Measurements from ENCODE around the gene TSSC4. TPM values are rescaled to one million over a fixed set of nuclear protein-coding genes. Genes with fewer than 3 reads are reported as not detected.

TSSC4 gene
- polyA plus RNA-seq, 1 experiment: 30.5 TPM

DNA sequence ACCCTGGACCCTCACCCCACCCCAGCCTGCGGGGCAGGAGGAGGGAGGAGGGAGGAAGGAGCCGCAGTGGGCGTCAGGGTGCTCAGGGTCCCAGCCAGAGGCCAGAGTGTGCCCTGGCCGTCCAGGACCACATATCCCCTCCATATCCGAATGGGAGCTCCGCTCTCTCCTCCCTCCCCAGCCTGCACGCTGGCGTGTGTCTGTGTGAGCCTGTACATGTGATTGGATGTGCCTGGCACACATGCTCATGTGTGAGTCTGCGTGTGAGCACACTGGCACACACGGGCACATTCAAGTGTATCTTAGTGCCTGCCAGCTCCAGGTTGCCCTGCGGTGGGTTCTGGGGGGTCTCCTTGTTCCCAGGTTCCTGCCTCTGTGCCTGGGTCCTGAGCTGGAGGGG lies 8.1 kb downstream of the TSSC4 start:
- Histone ChIP-seq H3K36me3 (ENCODE audit: control insufficient read depth, insufficient read depth, low read length) (peaks cover 4% of the 10 kb centered on the region), H3K27me3 (ENCODE audit: control insufficient read depth, insufficient read depth, low read length) (peaks cover 8% of the 10 kb centered on the region), H3K4me3 (ENCODE audit: low read depth, low read length) (no peak overlapping the region)
- TF ChIP-seq, protein P1, sequence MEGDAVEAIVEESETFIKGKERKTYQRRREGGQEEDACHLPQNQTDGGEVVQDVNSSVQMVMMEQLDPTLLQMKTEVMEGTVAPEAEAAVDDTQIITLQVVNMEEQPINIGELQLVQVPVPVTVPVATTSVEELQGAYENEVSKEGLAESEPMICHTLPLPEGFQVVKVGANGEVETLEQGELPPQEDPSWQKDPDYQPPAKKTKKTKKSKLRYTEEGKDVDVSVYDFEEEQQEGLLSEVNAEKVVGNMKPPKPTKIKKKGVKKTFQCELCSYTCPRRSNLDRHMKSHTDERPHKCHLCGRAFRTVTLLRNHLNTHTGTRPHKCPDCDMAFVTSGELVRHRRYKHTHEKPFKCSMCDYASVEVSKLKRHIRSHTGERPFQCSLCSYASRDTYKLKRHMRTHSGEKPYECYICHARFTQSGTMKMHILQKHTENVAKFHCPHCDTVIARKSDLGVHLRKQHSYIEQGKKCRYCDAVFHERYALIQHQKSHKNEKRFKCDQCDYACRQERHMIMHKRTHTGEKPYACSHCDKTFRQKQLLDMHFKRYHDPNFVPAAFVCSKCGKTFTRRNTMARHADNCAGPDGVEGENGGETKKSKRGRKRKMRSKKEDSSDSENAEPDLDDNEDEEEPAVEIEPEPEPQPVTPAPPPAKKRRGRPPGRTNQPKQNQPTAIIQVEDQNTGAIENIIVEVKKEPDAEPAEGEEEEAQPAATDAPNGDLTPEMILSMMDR (IDR thresholded peaks at IDR 0.05; ENCODE audit: insufficient read depth, low read depth, low read length): no peak
- no peak for DNase-seq (ENCODE audit: low read depth)
- POLR2A ChIA-PET: no interaction called here
- CTCF ChIA-PET: interaction anchor here (1.3 to 4.0 kb wide), 3 partner anchors 8 to 104 kb away, joined by 6 to 31 read pairs (median 28); partner anchors contain the start of gene TSSC4

DNA sequence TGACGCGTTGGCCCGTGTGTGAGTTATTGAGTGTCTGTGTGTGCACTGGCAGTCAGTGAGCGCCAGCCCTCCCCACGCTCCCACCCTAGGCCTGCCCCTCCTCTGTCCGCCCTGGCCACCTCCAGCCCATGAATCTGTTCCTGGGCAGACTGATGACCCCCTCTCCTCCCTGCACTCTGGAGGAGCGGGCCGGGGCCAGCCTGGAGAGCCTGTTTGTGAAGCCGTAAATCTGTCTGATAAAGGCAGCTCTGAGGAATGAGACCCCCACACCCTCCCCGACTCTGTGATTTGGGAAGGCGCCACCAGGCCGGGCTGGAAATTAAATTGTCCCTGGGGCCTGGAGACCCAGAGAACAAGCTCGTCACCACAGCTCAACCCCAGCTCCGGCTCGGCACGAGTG lies 8.6 kb downstream of the TSSC4 start:
- Histone ChIP-seq H3K36me3 (ENCODE audit: control insufficient read depth, insufficient read depth, low read length) (peaks cover 2% of the 10 kb centered on the region; the same call in 1 of the 2 replicates), H3K27me3 (ENCODE audit: control insufficient read depth, insufficient read depth, low read length) (peaks cover 8% of the 10 kb centered on the region), H3K4me3 (ENCODE audit: low read depth, low read length) (no peak overlapping the region)
- POLR2A ChIA-PET: no interaction called here
- no peak for DNase-seq (ENCODE audit: low read depth)
- TF ChIP-seq, protein P1 (IDR thresholded peaks at IDR 0.05; ENCODE audit: insufficient read depth, low read depth, low read length): no peak
- CTCF ChIA-PET: interaction anchor here (1.3 to 4.0 kb wide), 3 partner anchors 9 to 104 kb away, joined by 6 to 31 read pairs (median 28); partner anchors contain the start of gene TSSC4

DNA sequence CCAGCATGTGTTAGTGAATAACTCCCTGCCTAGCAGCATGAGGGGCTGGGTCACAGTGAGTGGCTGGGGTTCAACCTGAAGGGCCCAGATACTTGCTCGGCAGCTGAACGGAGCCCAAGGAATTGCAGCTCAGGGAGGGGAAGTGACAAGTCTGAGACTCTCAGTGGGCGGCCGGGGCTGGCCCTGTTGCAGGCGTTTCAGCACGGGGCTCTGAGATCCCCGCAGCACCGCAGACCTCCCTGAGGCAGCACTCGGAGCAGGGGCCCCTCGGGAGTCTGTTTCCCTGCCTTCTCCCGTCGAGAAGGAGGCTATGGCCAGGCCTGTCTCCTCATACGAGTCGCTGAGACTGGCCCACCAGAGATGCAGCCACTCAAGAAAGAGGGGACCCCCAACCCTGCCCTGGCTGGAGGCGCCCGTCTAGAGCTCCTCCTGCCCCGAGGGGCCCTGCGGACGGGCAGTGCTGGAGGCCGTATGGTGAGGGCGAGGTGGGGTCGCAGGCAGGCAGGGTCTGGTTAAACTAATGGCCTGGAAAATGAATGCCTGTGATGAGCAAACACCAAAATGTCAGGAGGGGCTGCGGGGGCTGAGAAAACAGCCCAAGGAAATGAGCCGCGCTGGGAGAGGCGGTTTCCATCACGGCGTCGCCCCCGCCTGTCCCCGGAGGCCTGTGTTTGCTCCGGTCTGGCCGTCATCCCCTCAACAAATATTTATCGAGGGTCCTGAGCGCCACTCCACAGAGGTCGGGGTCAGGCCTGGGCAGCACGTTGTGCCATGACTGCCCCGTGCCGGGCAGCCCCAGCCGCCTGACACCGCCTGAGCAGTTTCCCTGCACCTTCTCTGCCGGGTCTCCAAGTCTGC lies 9.3 kb downstream of the TSSC4 start:
- Histone ChIP-seq H3K27me3 (ENCODE audit: control insufficient read depth, insufficient read depth, low read length) (peaks cover 8% of the 10 kb centered on the region), H3K36me3 (ENCODE audit: control insufficient read depth, insufficient read depth, low read length) (no peaks in the 10 kb centered on the region), H3K4me3 (ENCODE audit: low read depth, low read length) (no peak overlapping the region)
- POLR2A ChIA-PET: no interaction called here
- no peak for DNase-seq (ENCODE audit: low read depth)
- CTCF ChIA-PET: interaction anchor here (1.0 to 4.0 kb wide), 4 partner anchors 10 to 105 kb away, joined by 4 to 31 read pairs (median 16); partner anchors contain the start of gene TSSC4
- TF ChIP-seq, protein P1 (IDR thresholded peaks at IDR 0.05; ENCODE audit: insufficient read depth, low read depth, low read length): no peak

DNA sequence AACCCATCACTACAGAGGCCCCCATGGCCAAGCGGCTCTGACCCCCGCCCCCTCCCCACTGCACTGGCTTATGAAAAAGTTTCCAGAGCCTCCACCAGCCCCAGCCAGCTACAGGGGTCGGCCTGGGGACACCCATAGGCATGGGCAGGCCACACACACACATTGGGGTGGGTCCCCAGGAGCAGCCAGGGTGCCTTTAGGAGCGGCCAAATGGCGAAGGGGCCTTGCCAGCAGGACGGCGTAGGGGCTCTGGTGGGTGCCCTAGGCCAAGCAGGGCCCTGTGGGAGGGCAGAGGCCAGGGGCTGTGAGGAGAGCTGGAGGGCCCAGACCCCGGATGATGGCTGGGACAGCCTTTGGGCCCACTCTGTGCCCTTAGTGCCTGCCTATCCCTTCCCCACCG lies 10.1 kb downstream of the TSSC4 start:
- CTCF ChIA-PET: interaction anchor here (1.5 to 4.0 kb wide), 3 partner anchors 10 to 105 kb away, joined by 4 to 31 read pairs (median 27); partner anchors contain the start of gene TSSC4
- H3K36me3 ChIP-seq (ENCODE audit: control insufficient read depth, insufficient read depth, low read length): no peaks in the 10 kb centered on the region
- no peak overlapping the region for H3K4me3 ChIP-seq (ENCODE audit: low read depth, low read length)
- POLR2A ChIA-PET: no interaction called here
- TF ChIP-seq, protein P1 (IDR thresholded peaks at IDR 0.05; ENCODE audit: insufficient read depth, low read depth, low read length): no peak
- peaks cover 8% of the 10 kb centered on the region for H3K27me3 ChIP-seq (ENCODE audit: control insufficient read depth, insufficient read depth, low read length)
- no peak for DNase-seq (ENCODE audit: low read depth)
